Liver (tissue), 9 donors: ENCODE data around the gene EPHB4. TPM values are rescaled to one million over a fixed set of nuclear protein-coding genes. Genes with fewer than 3 reads are reported as not detected.

ENCODE experiments used
- DNase-seq: peaks from one replicate; pipeline ENCODE4 v3.0.0-alpha.2; 2017; ENCODE audit warnings: low spot score
- H3K27ac ChIP-seq, 2 donors: one replicate each; pipeline ENCODE4 v1.7.0; 2013; ENCODE audit warnings: inconsistent platforms in 2 of 2, low read length in 2 of 2, control low read depth in 1 of 2, low read depth in 1 of 2, mild to moderate bottlenecking in 1 of 2
- H3K27me3 ChIP-seq, 4 donors: one replicate each; pipeline versions ENCODE4 v1.6.1 to v1.7.0; 2013; ENCODE audit warnings: low read length in 3 of 4, inconsistent platforms in 1 of 4, mild to moderate bottlenecking in 1 of 4, moderate library complexity in 1 of 4; ENCODE audit not compliant: control insufficient read depth in 4 of 4, insufficient read depth in 4 of 4
- H3K36me3 ChIP-seq, 4 donors: one replicate each; pipeline versions ENCODE4 v1.6.1 to v1.7.0; 2013; ENCODE audit warnings: low read length in 3 of 4, mild to moderate bottlenecking in 3 of 4, low read depth in 1 of 4, moderate library complexity in 1 of 4; ENCODE audit not compliant: control insufficient read depth in 4 of 4, insufficient read depth in 3 of 4
- H3K4me1 ChIP-seq, 4 donors: one replicate each; pipeline versions ENCODE4 v1.6.1 to v1.7.0; 2013; ENCODE audit warnings: low read length in 3 of 4, mild to moderate bottlenecking in 3 of 4, moderate library complexity in 1 of 4; ENCODE audit not compliant: control insufficient read depth in 4 of 4, insufficient read depth in 4 of 4
- H3K4me3 ChIP-seq, 3 donors: one replicate each; pipeline versions ENCODE4 v1.6.1 to v1.7.0; 2013; ENCODE audit warnings: low read length in 3 of 3, control low read depth in 1 of 3, low read depth in 1 of 3, mild to moderate bottlenecking in 1 of 3
- H3K9ac ChIP-seq, 2 donors: one replicate each; pipeline ENCODE4 v1.7.0; 2013; ENCODE audit warnings: low read length in 2 of 2, mild to moderate bottlenecking in 2 of 2, moderate library complexity in 2 of 2, control low read depth in 1 of 2, low read depth in 1 of 2
- H3K9me3 ChIP-seq, 4 donors: one replicate each; pipeline versions ENCODE4 v1.6.1 to v1.7.0; 2013; ENCODE audit warnings: low read length in 3 of 4; ENCODE audit not compliant: control insufficient read depth in 4 of 4
- CTCF ChIP-seq: fragments of 150-350 bp; IDR thresholded peaks from 2 replicates; pipeline ENCODE4 v1.5.1; 2017; ENCODE audit warnings: improper control_type of control experiment, low read depth, low read length; ENCODE audit not compliant: missing input control
- EGR1 ChIP-seq, 2 donors: IDR thresholded peaks; 2 replicates each; pipeline ENCODE4 v1.6.1; 2016 to 2018; ENCODE audit warnings: antibody characterized with exemption in 2 of 2, low read depth in 2 of 2
- FOXA1 ChIP-seq: IDR thresholded peaks from 2 replicates; pipeline ENCODE4 v1.6.1; 2016; ENCODE audit warnings: antibody characterized with exemption
- FOXA2 ChIP-seq: IDR thresholded peaks from 2 replicates; pipeline ENCODE4 v1.6.1; 2016; ENCODE audit warnings: antibody characterized with exemption
- GABPA ChIP-seq, 2 donors: IDR thresholded peaks in 1 of 2; conservative IDR thresholded peaks in 1 of 2; 2 replicates each; pipeline ENCODE4 v1.6.1; 2016; ENCODE audit warnings: antibody characterized with exemption in 2 of 2, mild to moderate bottlenecking in 1 of 2, moderate library complexity in 1 of 2
- HNF4A ChIP-seq, 2 donors: conservative IDR thresholded peaks; 2 replicates each; pipeline ENCODE4 v1.6.1; 2016; ENCODE audit warnings: antibody characterized with exemption in 2 of 2, mild to moderate bottlenecking in 2 of 2
- HNF4G ChIP-seq: IDR thresholded peaks from 2 replicates; pipeline ENCODE4 v1.6.1; 2016; ENCODE audit warnings: antibody characterized with exemption
- JUND ChIP-seq, 2 donors: IDR thresholded peaks; 2 replicates each; pipeline ENCODE4 v1.6.1; 2016; ENCODE audit warnings: antibody characterized with exemption in 2 of 2
- MAX ChIP-seq: IDR thresholded peaks from 2 replicates; pipeline ENCODE4 v1.6.1; 2016; ENCODE audit warnings: antibody characterized with exemption
- NR2F2 ChIP-seq: IDR thresholded peaks from 2 replicates; pipeline ENCODE4 v1.6.1; 2016; ENCODE audit warnings: antibody characterized with exemption
- RAD21 ChIP-seq, 2 donors: IDR thresholded peaks; 2 replicates each; pipeline ENCODE4 v1.6.1; 2016; ENCODE audit warnings: antibody characterized with exemption in 2 of 2, mild to moderate bottlenecking in 2 of 2
- REST ChIP-seq: IDR thresholded peaks from 2 replicates; pipeline ENCODE4 v1.6.1; 2016; ENCODE audit warnings: antibody characterized with exemption, mild to moderate bottlenecking
- RXRA ChIP-seq, 2 donors: IDR thresholded peaks; 2 replicates each; pipeline ENCODE4 v1.6.1; 2017 to 2018; ENCODE audit warnings: antibody characterized with exemption in 2 of 2, mild to moderate bottlenecking in 1 of 2
- SP1 ChIP-seq: IDR thresholded peaks from 2 replicates; pipeline ENCODE4 v1.6.1; 2018; ENCODE audit warnings: antibody characterized with exemption, mild to moderate bottlenecking
- TAF1 ChIP-seq: conservative IDR thresholded peaks from 2 replicates; pipeline ENCODE4 v1.6.1; 2016; ENCODE audit warnings: antibody characterized with exemption, mild to moderate bottlenecking
- YY1 ChIP-seq: IDR thresholded peaks from 2 replicates; pipeline ENCODE4 v1.6.1; 2016; ENCODE audit warnings: antibody characterized with exemption, mild to moderate bottlenecking
- WGBS: extraction: QIAGEN DNeasy Blood & Tissue Kit; methylation state at CpG from one replicate; pipeline ENCODE4 v1.1.7; 2013; 5-methylcytosine and 5-hydroxymethylcytosine counted together
- polyA plus RNA-seq, 2 donors: library from polyadenylated mRNA; stranded (reverse) in 1 of 2; unstranded in 1 of 2; fragments of 200-250 nt in 1 of 2; fragments of >200 nt in 1 of 2; fragmentation: Nextera tagmentation in 1 of 2; extraction: Ambion mirVana in 1 of 2; gene quantifications; one replicate each; pipeline versions ENCODE4 v1.2.1 to v1.2.3, GENCODE V29; 2013 to 2015
- total RNA-seq, 2 donors: library from RNA; depleted of rRNA; stranded (reverse); fragments of >200 nt; gene quantifications; one replicate each; pipeline ENCODE4 v1.2.3, GENCODE V29; 2014
- TF ChIP-seq, protein P1 (sequence below): IDR thresholded peaks from 2 replicates; pipeline ENCODE4 v1.6.1; 2016; ENCODE audit warnings: antibody characterized with exemption
- TF ChIP-seq, protein P2 (sequence below): IDR thresholded peaks from 2 replicates; pipeline ENCODE4 v1.6.1; 2016; ENCODE audit warnings: antibody characterized with exemption
- donor health status: healthy.
- donor health status: healthy.
- donor health status: healthy.
- donor health status: healthy.
- donor health status: healthy.

EPHB4 gene
- total and polyA plus RNA-seq, 4 donors = 14.4 to 53.0 (median 50.0) TPM

- Histone ChIP-seq H3K9ac (no peak overlapping the region), H3K27me3 (no peaks in the 10 kb centered on the region), H3K4me3 (no peak overlapping the region), H3K9me3 (no peaks in the 10 kb centered on the region), H3K36me3 (peaks cover 5 to 55% (median 26%) of the 10 kb centered on the region in 4 donors), H3K27ac (no peak overlapping the region), H3K4me1 (peaks cover 13 to 23% (median 15%) of the 10 kb centered on the region in 4 donors)
- no peak for DNase-seq
- 95% methylated on average over 9 of the region's 9 CpGs for WGBS
- no peak for TF ChIP-seq GABPA (IDR thresholded peaks at IDR 0.05 in 1 of 2, conservative IDR thresholded peaks at IDR 0.05 in 1 of 2)
- TF ChIP-seq NR2F2 = no peak
- no peak for TF ChIP-seq SP1
- TF ChIP-seq JUND (IDR thresholded peaks at IDR 0.05) = no peak
- no peak for TF ChIP-seq FOXA2
- no peak for TF ChIP-seq RAD21 (IDR thresholded peaks at IDR 0.05)
- TF ChIP-seq, protein P1, sequence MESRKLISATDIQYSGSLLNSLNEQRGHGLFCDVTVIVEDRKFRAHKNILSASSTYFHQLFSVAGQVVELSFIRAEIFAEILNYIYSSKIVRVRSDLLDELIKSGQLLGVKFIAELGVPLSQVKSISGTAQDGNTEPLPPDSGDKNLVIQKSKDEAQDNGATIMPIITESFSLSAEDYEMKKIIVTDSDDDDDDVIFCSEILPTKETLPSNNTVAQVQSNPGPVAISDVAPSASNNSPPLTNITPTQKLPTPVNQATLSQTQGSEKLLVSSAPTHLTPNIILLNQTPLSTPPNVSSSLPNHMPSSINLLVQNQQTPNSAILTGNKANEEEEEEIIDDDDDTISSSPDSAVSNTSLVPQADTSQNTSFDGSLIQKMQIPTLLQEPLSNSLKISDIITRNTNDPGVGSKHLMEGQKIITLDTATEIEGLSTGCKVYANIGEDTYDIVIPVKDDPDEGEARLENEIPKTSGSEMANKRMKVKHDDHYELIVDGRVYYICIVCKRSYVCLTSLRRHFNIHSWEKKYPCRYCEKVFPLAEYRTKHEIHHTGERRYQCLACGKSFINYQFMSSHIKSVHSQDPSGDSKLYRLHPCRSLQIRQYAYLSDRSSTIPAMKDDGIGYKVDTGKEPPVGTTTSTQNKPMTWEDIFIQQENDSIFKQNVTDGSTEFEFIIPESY = no peak
- TF ChIP-seq REST = no peak
- no peak for TF ChIP-seq RXRA (IDR thresholded peaks at IDR 0.05)
- TF ChIP-seq YY1 = no peak
These were observed 9.0 kb downstream of the EPHB4 start for GRCh38 chr7:100818366-100818765.

GRCh38 chr7:100817097-100817496 is 10.2 kb downstream of the EPHB4 start:
- H3K27me3 ChIP-seq = no peaks in the 10 kb centered on the region
- H3K27ac ChIP-seq = peak overlapping the region in 1 of 2 donors; percentile 66
- peaks cover 5 to 59% (median 30%) of the 10 kb centered on the region in 4 donors for H3K36me3 ChIP-seq
- no peak overlapping the region for H3K9ac ChIP-seq
- no peak overlapping the region for H3K4me3 ChIP-seq
- TF ChIP-seq TAF1 = no peak
- TF ChIP-seq EGR1 (IDR thresholded peaks at IDR 0.05; ENCODE audit: low read depth in 2 of 2) = no peak
- TF ChIP-seq YY1 = no peak
- no peak for TF ChIP-seq GABPA (IDR thresholded peaks at IDR 0.05 in 1 of 2, conservative IDR thresholded peaks at IDR 0.05 in 1 of 2)
- TF ChIP-seq RAD21 (IDR thresholded peaks at IDR 0.05) = no peak
- TF ChIP-seq REST = no peak
- no peak for TF ChIP-seq SP1
- no peak for TF ChIP-seq RXRA (IDR thresholded peaks at IDR 0.05)
- no peak for TF ChIP-seq MAX
- no peak for TF ChIP-seq HNF4A (conservative IDR thresholded peaks at IDR 0.05)
- TF ChIP-seq JUND (IDR thresholded peaks at IDR 0.05) = no peak
- no peak for TF ChIP-seq FOXA1
- TF ChIP-seq, protein P1 = no peak
- TF ChIP-seq HNF4G = no peak
- no peak for TF ChIP-seq CTCF
- no peak for TF ChIP-seq NR2F2
- no peak for TF ChIP-seq FOXA2
- TF ChIP-seq, protein P2, sequence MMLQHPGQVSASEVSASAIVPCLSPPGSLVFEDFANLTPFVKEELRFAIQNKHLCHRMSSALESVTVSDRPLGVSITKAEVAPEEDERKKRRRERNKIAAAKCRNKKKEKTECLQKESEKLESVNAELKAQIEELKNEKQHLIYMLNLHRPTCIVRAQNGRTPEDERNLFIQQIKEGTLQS = no peak
- 94% methylated on average over 19 of the region's 19 CpGs for WGBS
- H3K4me1 ChIP-seq = peaks cover 4 to 12% (median 5%) of the 10 kb centered on the region in 4 donors
- DNase-seq = no peak
- no peaks in the 10 kb centered on the region for H3K9me3 ChIP-seq
